OCI-LY7 (cell line): ENCODE measurements around the gene CFAP90.

ENCODE experiments used
- CTCF ChIP-seq: fragments of 200-600 bp; sonication (generic); conservative IDR thresholded peaks from 2 replicates; pipeline ENCODE4 v1.5.1; 2014; ENCODE audit warnings: mild to moderate bottlenecking, antibody characterized with exemption, low read length, moderate library complexity, mixed read lengths
- EZH2phosphoT487 ChIP-seq: fragments of 200-600 bp; sonication (generic); IDR thresholded peaks from 2 replicates; pipeline ENCODE4 v1.6.1; 2018; ENCODE audit warnings: low read depth, borderline replicate concordance, mild to moderate bottlenecking, mixed run types, antibody characterized with exemption, low read length, moderate library complexity, mixed read lengths

GRCh38 chr5:7815892-7816534, 34.9 kb downstream of the CFAP90 start:
- peak; percentile 75 for TF ChIP-seq CTCF
- TF ChIP-seq EZH2phosphoT487: no peak
